HG03520 (cell line): ENCODE measurements around the gene CFAP210.

ENCODE experiments used
- ATAC-seq: cut with Tn5 transposase; IDR thresholded peaks from one replicate; pipeline ENCODE4 v1.9.1; 2021; ENCODE audit warnings: mild to moderate bottlenecking, moderate library complexity; ENCODE audit not compliant: unreplicated experiment

Gene CFAP210

GRCh38 chr2:169694113-169694893 lies at the start of gene CFAP210, which contains the start of gene PHOSPHO2:
Gene CFAP210, minus strand, starts transcription at chr2:169694405. Its CDS starts 78 bp downstream, at chr2:169694327.
Gene PHOSPHO2, plus strand, starts transcription at chr2:169694469. Its CDS starts 6,503 bp downstream, at chr2:169700972.
- peak; percentile 98 for ATAC-seq

GRCh38 chr2:169743549-169743948 lies 49.3 kb upstream of the CFAP210 start:
- no peak for ATAC-seq

- no peak for ATAC-seq
Measured at GRCh38 chr2:169739351-169739750, 45.1 kb upstream of the CFAP210 start.

- no peak for ATAC-seq
Measured at GRCh38 chr2:169738566-169739229, 44.5 kb upstream of the CFAP210 start.

- ATAC-seq: no peak
Measured at GRCh38 chr2:169736902-169737301, 42.7 kb upstream of the CFAP210 start.

- ATAC-seq: no peak
Measured at GRCh38 chr2:169735623-169736022, 41.4 kb upstream of the CFAP210 start.

GRCh38 chr2:169734169-169734847 lies 40.1 kb upstream of the CFAP210 start:
- peak; percentile 37 for ATAC-seq

GRCh38 chr2:169732583-169733358 lies 38.6 kb upstream of the CFAP210 start:
- ATAC-seq: no peak

- no peak for ATAC-seq
Measured at GRCh38 chr2:169732075-169732474, 37.9 kb upstream of the CFAP210 start.

- no peak for ATAC-seq
Measured at GRCh38 chr2:169729274-169729605, 35.0 kb upstream of the CFAP210 start.

GRCh38 chr2:169727065-169727464 lies 32.9 kb upstream of the CFAP210 start:
- no peak for ATAC-seq

GRCh38 chr2:169721016-169721415 lies 26.8 kb upstream of the CFAP210 start:
- no peak for ATAC-seq

GRCh38 chr2:169718930-169719504 lies 24.8 kb upstream of the CFAP210 start:
- ATAC-seq: no peak

GRCh38 chr2:169717691-169718063 lies 23.5 kb upstream of the CFAP210 start:
- ATAC-seq: no peak

- ATAC-seq: no peak
Measured at GRCh38 chr2:169716938-169717690, 22.9 kb upstream of the CFAP210 start.

- no peak for ATAC-seq
Measured at GRCh38 chr2:169716238-169716886, 22.2 kb upstream of the CFAP210 start.

- no peak for ATAC-seq
Measured at GRCh38 chr2:169715379-169716237, 21.4 kb upstream of the CFAP210 start.

GRCh38 chr2:169714699-169715098 lies 20.5 kb upstream of the CFAP210 start:
- no peak for ATAC-seq

GRCh38 chr2:169713331-169713730 lies 19.1 kb upstream of the CFAP210 start:
- ATAC-seq: no peak
